ENCODE measurements around the gene ALKBH5. TPM values are rescaled to one million over a fixed set of nuclear protein-coding genes. Genes with fewer than 3 reads are reported as not detected.

The ALKBH5 gene
- total RNA-seq, 1 donor, result 108 TPM

DNA sequence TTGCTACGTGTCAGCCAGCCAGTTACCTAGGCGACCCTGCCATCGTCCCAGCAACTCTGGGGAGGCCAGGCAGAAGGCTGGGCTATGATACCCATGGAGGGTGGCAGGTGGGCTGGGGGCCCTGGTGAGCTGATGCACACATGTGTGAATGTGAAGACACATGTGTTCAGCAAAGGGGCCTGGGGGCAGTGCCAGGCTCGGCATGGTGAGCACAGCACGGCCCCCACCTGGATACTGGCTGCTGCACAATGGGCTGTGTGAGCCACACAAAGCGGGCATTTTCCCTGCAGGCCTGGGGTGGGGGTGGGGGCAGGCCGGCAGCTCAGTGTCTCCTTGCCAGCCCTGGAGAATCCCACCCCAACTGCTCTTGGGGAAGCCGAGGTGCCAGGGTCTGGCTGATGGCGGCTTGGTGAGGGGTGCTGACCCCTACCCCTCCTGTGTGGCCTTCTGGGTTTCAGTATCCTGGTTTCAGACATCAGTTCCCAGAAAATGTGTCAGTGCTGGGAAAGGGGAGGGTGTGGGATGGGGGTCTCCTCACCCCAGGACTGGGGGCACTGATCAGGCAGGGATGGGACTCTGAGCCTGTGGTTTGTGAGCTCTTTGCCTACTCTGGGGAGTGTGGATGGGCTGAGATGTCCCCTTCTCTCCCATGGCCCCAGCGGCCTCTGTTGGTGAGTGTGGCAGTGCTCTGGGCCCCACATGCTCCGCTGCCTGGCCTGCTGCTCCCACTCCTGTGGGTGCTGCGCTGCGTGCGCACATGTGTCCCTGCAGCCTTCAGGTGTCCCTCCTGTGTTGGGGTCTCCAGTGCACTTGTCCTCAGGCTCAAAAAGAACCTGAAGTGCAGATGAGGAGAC is 46.9 kb downstream of the ALKBH5 start:
- H3K4me3 ChIP-seq (ENCODE audit: low read depth, low read length), result no peak overlapping the region
- DNase-seq (ENCODE audit: low read depth), result no peak
- TF ChIP-seq, protein P1, sequence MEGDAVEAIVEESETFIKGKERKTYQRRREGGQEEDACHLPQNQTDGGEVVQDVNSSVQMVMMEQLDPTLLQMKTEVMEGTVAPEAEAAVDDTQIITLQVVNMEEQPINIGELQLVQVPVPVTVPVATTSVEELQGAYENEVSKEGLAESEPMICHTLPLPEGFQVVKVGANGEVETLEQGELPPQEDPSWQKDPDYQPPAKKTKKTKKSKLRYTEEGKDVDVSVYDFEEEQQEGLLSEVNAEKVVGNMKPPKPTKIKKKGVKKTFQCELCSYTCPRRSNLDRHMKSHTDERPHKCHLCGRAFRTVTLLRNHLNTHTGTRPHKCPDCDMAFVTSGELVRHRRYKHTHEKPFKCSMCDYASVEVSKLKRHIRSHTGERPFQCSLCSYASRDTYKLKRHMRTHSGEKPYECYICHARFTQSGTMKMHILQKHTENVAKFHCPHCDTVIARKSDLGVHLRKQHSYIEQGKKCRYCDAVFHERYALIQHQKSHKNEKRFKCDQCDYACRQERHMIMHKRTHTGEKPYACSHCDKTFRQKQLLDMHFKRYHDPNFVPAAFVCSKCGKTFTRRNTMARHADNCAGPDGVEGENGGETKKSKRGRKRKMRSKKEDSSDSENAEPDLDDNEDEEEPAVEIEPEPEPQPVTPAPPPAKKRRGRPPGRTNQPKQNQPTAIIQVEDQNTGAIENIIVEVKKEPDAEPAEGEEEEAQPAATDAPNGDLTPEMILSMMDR (IDR thresholded peaks at IDR 0.05; ENCODE audit: insufficient read depth, low read length), result no peak

DNA sequence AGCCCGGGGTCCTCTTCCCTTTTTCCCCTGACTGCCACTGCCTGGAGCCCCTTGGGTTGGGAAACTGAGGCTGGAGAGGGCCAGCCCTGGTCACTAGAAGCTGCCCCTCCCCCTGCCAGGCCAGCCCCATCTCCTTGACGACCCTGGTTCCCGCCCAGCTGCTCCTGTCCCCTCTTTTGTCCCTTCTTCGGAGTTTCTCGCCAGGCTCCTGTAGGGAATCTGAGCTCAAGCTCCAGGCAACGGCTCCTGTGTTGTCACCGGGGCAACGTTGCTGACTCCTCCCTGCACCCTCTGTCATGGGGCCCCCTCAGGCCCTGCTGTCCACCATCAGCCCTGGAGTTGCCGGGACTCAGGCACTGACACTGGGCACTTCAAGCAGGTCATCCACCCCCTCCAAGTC is 47.5 kb downstream of the ALKBH5 start:
- TF ChIP-seq, protein P1 (IDR thresholded peaks at IDR 0.05; ENCODE audit: insufficient read depth, low read length), result no peak
- no peak for DNase-seq (ENCODE audit: low read depth)
- no peak overlapping the region for H3K4me3 ChIP-seq (ENCODE audit: low read depth, low read length)

DNA sequence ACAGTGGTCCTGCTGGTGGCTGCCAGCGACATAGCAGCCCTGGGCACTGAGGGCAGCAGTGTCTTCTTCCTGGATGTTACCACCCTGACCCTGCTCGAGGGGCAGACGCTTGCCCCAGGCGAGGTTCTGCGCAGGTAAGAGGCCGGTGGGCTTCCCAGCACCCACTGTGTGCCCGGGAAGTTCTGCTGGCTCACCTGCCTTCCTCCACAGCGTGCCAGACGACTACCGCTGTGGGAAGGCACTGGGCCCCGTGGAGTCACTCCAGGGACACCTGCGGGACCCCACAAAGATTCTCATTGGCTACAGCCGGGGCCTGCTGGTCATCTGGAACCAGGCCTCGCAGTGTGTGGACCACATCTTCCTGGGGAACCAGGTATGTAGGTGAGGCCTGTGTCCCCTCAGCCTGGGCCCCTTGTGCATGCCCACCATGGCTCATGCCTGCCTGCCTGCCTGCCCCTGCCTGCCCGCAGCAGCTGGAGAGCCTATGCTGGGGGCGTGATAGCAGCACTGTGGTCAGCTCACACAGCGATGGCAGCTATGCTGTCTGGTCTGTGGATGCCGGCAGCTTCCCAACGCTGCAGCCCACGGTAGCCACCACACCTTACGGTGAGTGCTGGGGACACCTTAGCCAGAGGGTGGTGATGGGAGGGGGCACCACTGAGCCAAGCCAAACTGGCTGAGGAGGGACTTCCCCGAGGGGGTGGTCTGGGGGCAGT is 50.3 kb downstream of the ALKBH5 start:
- no peak for DNase-seq (ENCODE audit: low read depth)
- TF ChIP-seq, protein P1 (IDR thresholded peaks at IDR 0.05; ENCODE audit: insufficient read depth, low read length), result no peak

DNA sequence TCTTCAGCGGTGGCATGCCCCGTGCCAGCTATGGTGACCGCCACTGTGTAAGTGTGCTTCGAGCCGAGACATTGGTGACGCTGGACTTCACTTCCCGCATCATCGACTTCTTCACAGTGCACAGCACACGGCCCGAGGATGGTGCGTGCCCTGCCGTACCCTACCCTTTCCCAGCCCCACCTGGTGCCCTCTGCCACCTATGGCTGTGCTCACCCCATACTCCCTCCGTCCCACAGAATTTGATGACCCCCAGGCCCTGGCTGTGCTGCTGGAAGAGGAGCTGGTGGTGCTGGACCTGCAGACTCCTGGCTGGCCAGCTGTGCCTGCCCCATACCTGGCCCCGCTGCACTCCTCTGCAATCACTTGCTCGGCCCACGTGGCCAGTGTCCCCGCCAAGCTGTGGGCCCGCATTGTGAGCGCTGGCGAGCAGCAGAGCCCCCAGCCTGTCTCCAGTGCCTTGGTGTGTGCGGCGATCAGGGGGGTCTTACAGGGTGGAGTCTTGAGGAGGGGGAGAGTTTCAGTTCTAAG is 51.3 kb downstream of the ALKBH5 start:
- DNase-seq (ENCODE audit: low read depth), result no peak
- TF ChIP-seq, protein P1 (IDR thresholded peaks at IDR 0.05; ENCODE audit: insufficient read depth, low read length), result no peak
- no peak overlapping the region for H3K4me3 ChIP-seq (ENCODE audit: low read depth, low read length)

More for the DNA sequence above, 50.3 kb downstream of the ALKBH5 start:
- no peak overlapping the region for H3K4me3 ChIP-seq (ENCODE audit: low read depth, low read length)

DNA sequence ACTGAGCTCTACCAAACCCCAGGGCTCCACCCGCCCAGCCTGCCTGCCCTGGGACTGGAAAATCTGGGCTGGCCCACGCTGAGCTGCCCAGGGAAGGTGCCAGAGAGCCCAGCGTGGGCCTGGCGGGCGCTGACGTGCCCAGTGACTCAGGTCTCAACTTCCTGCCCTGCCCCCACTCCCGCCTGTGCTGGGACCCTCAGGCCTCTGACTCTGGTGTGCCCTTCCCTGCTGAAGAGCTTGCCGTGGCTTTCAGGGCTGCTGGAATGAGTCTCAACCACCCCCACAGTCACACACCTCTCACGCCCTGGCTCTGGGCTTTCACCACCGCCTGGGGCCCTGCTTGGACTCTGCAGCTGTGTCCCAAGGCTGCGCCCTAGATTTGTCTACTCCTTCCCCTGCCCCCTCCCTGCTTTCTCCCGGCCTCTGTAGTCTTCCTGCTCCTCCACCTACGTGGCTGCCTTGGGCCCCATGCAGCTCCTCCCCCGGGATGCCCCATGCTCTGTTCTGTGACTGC is 52.2 kb downstream of the ALKBH5 start:
- DNase-seq (ENCODE audit: low read depth), result peak; percentile 47
- TF ChIP-seq, protein P1 (IDR thresholded peaks at IDR 0.05; ENCODE audit: insufficient read depth, low read length), result no peak

DNA sequence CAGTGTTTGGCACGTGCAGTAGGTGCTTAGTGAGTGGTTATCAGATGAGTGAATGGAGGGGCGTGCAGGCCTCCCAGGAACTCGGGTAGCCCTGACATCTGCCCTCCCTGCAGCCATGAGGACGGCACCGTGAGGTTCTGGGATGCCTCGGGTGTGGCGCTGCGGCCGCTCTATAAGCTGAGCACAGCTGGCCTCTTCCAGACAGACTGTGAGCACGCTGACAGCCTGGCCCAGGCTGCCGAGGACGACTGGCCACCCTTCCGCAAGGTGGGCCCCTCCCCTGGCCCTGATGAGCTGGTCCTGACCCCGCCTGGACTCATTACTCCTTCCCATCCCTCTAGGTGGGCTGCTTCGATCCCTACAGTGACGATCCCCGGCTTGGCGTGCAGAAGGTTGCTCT is 52.9 kb downstream of the ALKBH5 start:
- DNase-seq (ENCODE audit: low read depth), result no peak
- no peak overlapping the region for H3K4me3 ChIP-seq (ENCODE audit: low read depth, low read length)
- TF ChIP-seq, protein P1 (IDR thresholded peaks at IDR 0.05; ENCODE audit: insufficient read depth, low read length), result no peak

More for the DNA sequence above, 52.2 kb downstream of the ALKBH5 start:
- H3K4me3 ChIP-seq (ENCODE audit: low read depth, low read length), result no peak overlapping the region
